ENCODE data around the gene KCNJ12. TPM values are rescaled to one million over a fixed set of nuclear protein-coding genes. Genes with fewer than 3 reads are reported as not detected.
"Not testable (repeated sequence)": the region's sequence is repeated elsewhere in the genome, so short reads cannot be mapped to it uniquely, and the experiment has no call there.

Gene KCNJ12
- total and polyA plus RNA-seq, 4 donors, result 0.67 to 6.6 (median 2.5) TPM

- Histone ChIP-seq H3K27me3 (ENCODE audit: control insufficient read depth in 3 of 3, insufficient read depth in 3 of 3, low read length in 2 of 3) (no peaks in the 10 kb centered on the region), H3K4me3 (no peak overlapping the region), H3K9ac (ENCODE audit: insufficient read depth in 1 of 2, low read length in 2 of 2) (no peak overlapping the region), H3K27ac (ENCODE audit: low read depth in 1 of 2, low read length in 1 of 2) (no peak overlapping the region), H3K9me3 (ENCODE audit: control insufficient read depth in 4 of 4, insufficient read depth in 3 of 4, low read length in 3 of 4) (no peaks in the 10 kb centered on the region), H3K4me1 (ENCODE audit: control insufficient read depth in 5 of 5, insufficient read depth in 5 of 5, low read length in 5 of 5) (peaks cover 0 to 16% (median 0%) of the 10 kb centered on the region in 5 donors), H3K36me3 (ENCODE audit: control insufficient read depth in 4 of 4, insufficient read depth in 4 of 4, low read length in 4 of 4) (no peaks in the 10 kb centered on the region)
- 86 to 90% methylated on average over 14 of the region's 14 CpGs for WGBS, 2 donors
- TF ChIP-seq CTCF (IDR thresholded peaks at IDR 0.05; ENCODE audit: control extremely low read depth, extremely low read depth), result no peak
- DNase-seq, result no peak
- ATAC-seq (ENCODE audit: insufficient read depth, low FRiP score), result no peak
Measured at GRCh38 chr17:21396237-21396636, 20.1 kb downstream of the KCNJ12 start.

- TF ChIP-seq CTCF (IDR thresholded peaks at IDR 0.05; ENCODE audit: control extremely low read depth, extremely low read depth), result no peak
- no peaks in the 10 kb centered on the region for H3K36me3 ChIP-seq (ENCODE audit: control insufficient read depth in 4 of 4, insufficient read depth in 4 of 4, low read length in 4 of 4)
- no peak overlapping the region for H3K27ac ChIP-seq (ENCODE audit: low read depth in 1 of 2, low read length in 1 of 2)
- H3K9ac ChIP-seq (ENCODE audit: insufficient read depth in 1 of 2, low read length in 2 of 2), result no peak overlapping the region
- H3K27me3 ChIP-seq (ENCODE audit: control insufficient read depth in 3 of 3, insufficient read depth in 3 of 3, low read length in 2 of 3), result no peaks in the 10 kb centered on the region
- no peaks in the 10 kb centered on the region for H3K9me3 ChIP-seq (ENCODE audit: control insufficient read depth in 4 of 4, insufficient read depth in 3 of 4, low read length in 3 of 4)
- WGBS, 2 donors, result 73 to 85% methylated on average over 28 of the region's 28 CpGs
- DNase-seq, result peak in 1 of 3 donors; percentile 24
- H3K4me3 ChIP-seq, result no peak overlapping the region
- ATAC-seq (ENCODE audit: insufficient read depth, low FRiP score), result no peak
- H3K4me1 ChIP-seq (ENCODE audit: control insufficient read depth in 5 of 5, insufficient read depth in 5 of 5, low read length in 5 of 5), result peaks cover 0 to 14% (median 0%) of the 10 kb centered on the region in 5 donors
Measured at GRCh38 chr17:21397341-21398190, 21.4 kb downstream of the KCNJ12 start.

- H3K4me1 ChIP-seq (ENCODE audit: control insufficient read depth in 5 of 5, insufficient read depth in 5 of 5, low read length in 5 of 5), result peaks cover 0 to 14% (median 0%) of the 10 kb centered on the region in 5 donors
- H3K36me3 ChIP-seq (ENCODE audit: control insufficient read depth in 4 of 4, insufficient read depth in 4 of 4, low read length in 4 of 4), result no peaks in the 10 kb centered on the region
- H3K9me3 ChIP-seq (ENCODE audit: control insufficient read depth in 4 of 4, insufficient read depth in 3 of 4, low read length in 3 of 4), result no peaks in the 10 kb centered on the region
- no peak for ATAC-seq (ENCODE audit: insufficient read depth, low FRiP score)
- H3K27me3 ChIP-seq (ENCODE audit: control insufficient read depth in 3 of 3, insufficient read depth in 3 of 3, low read length in 2 of 3), result no peaks in the 10 kb centered on the region
- no peak overlapping the region for H3K4me3 ChIP-seq
- H3K27ac ChIP-seq (ENCODE audit: low read depth in 1 of 2, low read length in 1 of 2), result no peak overlapping the region
- no peak overlapping the region for H3K9ac ChIP-seq (ENCODE audit: insufficient read depth in 1 of 2, low read length in 2 of 2)
- 82 to 90% methylated on average over 13 of the region's 13 CpGs for WGBS, 2 donors
- no peak for TF ChIP-seq CTCF (IDR thresholded peaks at IDR 0.05; ENCODE audit: control extremely low read depth, extremely low read depth)
- DNase-seq, result no peak
Measured at GRCh38 chr17:21399474-21400186, 23.5 kb downstream of the KCNJ12 start.

GRCh38 chr17:21400187-21400569 is 24.0 kb downstream of the KCNJ12 start:
- H3K27me3 ChIP-seq (ENCODE audit: control insufficient read depth in 3 of 3, insufficient read depth in 3 of 3, low read length in 2 of 3); ATAC-seq (ENCODE audit: insufficient read depth, low FRiP score); H3K9me3 ChIP-seq (ENCODE audit: control insufficient read depth in 4 of 4, insufficient read depth in 3 of 4, low read length in 3 of 4); H3K27ac ChIP-seq (ENCODE audit: low read depth in 1 of 2, low read length in 1 of 2); H3K4me3 ChIP-seq; H3K9ac ChIP-seq (ENCODE audit: insufficient read depth in 1 of 2, low read length in 2 of 2); DNase-seq; H3K36me3 ChIP-seq (ENCODE audit: control insufficient read depth in 4 of 4, insufficient read depth in 4 of 4, low read length in 4 of 4): not testable (repeated sequence)
- WGBS, 2 donors, result 51 to 72% methylated on average over 5 to 9 of the region's 9 CpGs
- peaks cover 0 to 14% (median 0%) of the 10 kb centered on the region in 5 donors for H3K4me1 ChIP-seq (ENCODE audit: control insufficient read depth in 5 of 5, insufficient read depth in 5 of 5, low read length in 5 of 5)
